Tibial nerve (tissue), 4 donors: Measurements from ENCODE around the gene CDKL2. TPM values are rescaled to one million over a fixed set of nuclear protein-coding genes. Genes with fewer than 3 reads are reported as not detected.
A peak's percentile ranks its signal among the peaks of the same experiment; 100 is the strongest.

Experiments used
- DNase-seq, 2 donors: peaks; one replicate each; pipeline ENCODE4 v3.0.0-alpha.2; 2019; ENCODE audit warnings: low spot score in 2 of 2
- H3K27ac ChIP-seq, 4 donors: fragments of 200-600 bp; sonication (generic) in 3 of 4; one replicate each; pipeline ENCODE4 v1.5.1; 2017 to 2019; ENCODE audit warnings: mild to moderate bottlenecking in 1 of 4
- H3K27me3 ChIP-seq, 2 donors: fragments of 200-600 bp; sonication (generic) in 1 of 2; one replicate each; pipeline versions ENCODE4 v1.5.1 to v1.6.0; 2017 to 2019
- H3K36me3 ChIP-seq, 3 donors: fragments of 200-600 bp; sonication (generic); one replicate each; pipeline ENCODE4 v1.5.1; 2018 to 2019
- H3K4me1 ChIP-seq, 4 donors: fragments of 200-600 bp; sonication (generic) in 3 of 4; one replicate each; pipeline ENCODE4 v1.5.1; 2017 to 2019
- H3K4me3 ChIP-seq, 4 donors: fragments of 200-600 bp; sonication (generic) in 3 of 4; one replicate each; pipeline ENCODE4 v1.5.1; 2017 to 2019; ENCODE audit warnings: mild to moderate bottlenecking in 1 of 4, moderate library complexity in 1 of 4
- H3K9me3 ChIP-seq, 4 donors: fragments of 200-600 bp; sonication (generic) in 3 of 4; one replicate each; pipeline ENCODE4 v1.5.1; 2017 to 2019
- EP300 ChIP-seq, 2 donors: sonication (generic); formaldehyde crosslinking; IDR thresholded peaks; one replicate each; pipeline ENCODE4 v1.6.1; 2017; ENCODE audit warnings: antibody characterized with exemption in 2 of 2, mild to moderate bottlenecking in 1 of 2
- POLR2A ChIP-seq, 2 donors: fragments of 450-650 bp; IDR thresholded peaks; one replicate each; pipeline ENCODE4 v1.6.1; 2017; ENCODE audit warnings: antibody characterized with exemption in 2 of 2, mild to moderate bottlenecking in 2 of 2, moderate library complexity in 2 of 2
- WGBS, 2 donors: methylation state at CpG; one replicate each; pipeline ENCODE4 v1.1.5; 2018; 5-methylcytosine and 5-hydroxymethylcytosine counted together
- total RNA-seq, 4 donors: library from RNA; depleted of rRNA; stranded (reverse); fragments of >200 nt; gene quantifications; one replicate each; pipeline ENCODE4 v1.1.0, GENCODE V29; 2016
- TF ChIP-seq, protein P1 (sequence below), 5 experiments: fragments of 200-600 bp in 3 of 5; fragments of 450-650 bp in 2 of 5; sonication (generic) in 3 of 5; IDR thresholded peaks; one replicate each; pipeline ENCODE4 v1.5.1; 2016 to 2019; ENCODE audit warnings: antibody characterized with exemption in 5 of 5, mild to moderate bottlenecking in 3 of 5, moderate library complexity in 2 of 5

The CDKL2 gene
- 1 to 10 TPM in 1 of 4 donors, under 1 TPM in 2, not detected in 1; 0.21 to 2.9 (median 0.66) TPM for total RNA-seq

DNA sequence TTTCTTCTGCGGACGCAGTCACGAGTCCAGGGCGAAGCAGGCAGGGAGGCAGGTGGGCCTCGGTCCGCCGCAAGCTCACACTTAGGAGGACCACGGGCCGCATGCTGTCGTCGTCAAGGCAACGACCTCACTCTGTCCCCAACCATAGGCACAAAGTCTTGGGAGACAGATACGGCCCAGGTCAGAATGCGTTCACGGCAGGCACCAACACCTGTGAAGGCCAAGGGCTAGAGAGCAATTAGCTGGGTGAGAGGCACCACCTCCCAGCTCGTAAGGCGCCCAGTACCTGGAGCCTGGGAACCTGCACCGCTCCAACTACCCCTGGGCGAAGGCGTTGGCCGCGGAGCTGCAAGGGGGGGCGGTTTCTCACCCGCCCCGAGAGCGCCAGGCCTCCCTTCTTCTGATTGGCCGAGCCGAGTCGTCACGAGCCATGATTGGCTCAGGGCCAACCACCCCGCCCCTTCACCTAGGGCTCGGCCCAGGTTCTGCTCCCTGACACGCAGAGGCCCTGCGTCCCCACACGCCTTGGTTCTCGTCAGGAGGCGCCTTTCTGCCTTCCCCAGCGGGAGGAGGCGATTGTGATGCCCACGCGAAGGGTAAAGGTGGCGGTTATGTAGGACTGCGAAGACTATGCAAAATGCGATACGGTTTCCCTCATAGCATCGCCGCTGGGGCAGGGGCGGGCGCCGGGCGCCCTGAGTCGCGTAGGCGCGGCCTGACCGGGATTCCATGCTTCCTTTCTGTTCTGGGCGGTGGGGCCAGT is at the start of gene CDKL2:
CDKL2 (minus strand) TSS at position 355 of the 763 bp plus-strand sequence. CDS start 4,540 bp downstream, outside the sequence.
- H3K27me3 ChIP-seq: no peaks in the 10 kb centered on the region
- H3K4me1 ChIP-seq: peaks cover 0 to 12% (median 8%) of the 10 kb centered on the region in 4 donors
- H3K9me3 ChIP-seq: no peaks in the 10 kb centered on the region
- peak within 1 kb of the TSS in 2 of 4 donors; percentile 29 to 53 for H3K27ac ChIP-seq
- TF ChIP-seq EP300 (IDR thresholded peaks at IDR 0.05) (peak in 1 of 2 donors; percentile 48), POLR2A (IDR thresholded peaks at IDR 0.05) (no peak)
- H3K36me3 ChIP-seq: no peaks in the 10 kb centered on the region
- peak within 1 kb of the TSS; percentile 41 to 86 (median 61) for H3K4me3 ChIP-seq
- peak; percentile 42 to 57 for DNase-seq
- WGBS, 2 donors: 2% methylated on average over 53 to 54 of the region's 57 CpGs

DNA sequence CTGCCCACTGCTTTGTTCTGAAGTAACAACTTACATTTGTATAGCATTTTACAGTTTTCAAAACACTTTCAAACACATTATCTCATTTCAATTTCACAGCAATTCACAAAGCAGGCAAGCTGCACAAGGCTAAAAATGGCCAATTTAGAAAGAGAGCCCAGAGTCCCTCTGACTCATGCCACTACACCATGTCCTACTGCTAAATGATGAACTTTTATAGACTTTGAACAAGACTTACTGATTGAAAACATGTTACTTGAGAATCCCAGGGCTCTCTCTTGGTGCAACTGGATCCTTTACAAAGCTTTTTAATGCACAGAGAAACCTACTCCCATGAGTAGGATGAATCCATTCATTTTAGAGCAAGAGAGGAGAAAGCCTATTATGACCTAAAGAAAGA is 48.6 kb upstream of the CDKL2 start:
- H3K4me3 ChIP-seq: no peak overlapping the region
- H3K36me3 ChIP-seq: no peaks in the 10 kb centered on the region
- no peaks in the 10 kb centered on the region for H3K9me3 ChIP-seq
- H3K27ac ChIP-seq: no peak overlapping the region
- no peaks in the 10 kb centered on the region for H3K27me3 ChIP-seq
- TF ChIP-seq POLR2A (IDR thresholded peaks at IDR 0.05) (no peak), EP300 (IDR thresholded peaks at IDR 0.05) (no peak)
- TF ChIP-seq, protein P1, sequence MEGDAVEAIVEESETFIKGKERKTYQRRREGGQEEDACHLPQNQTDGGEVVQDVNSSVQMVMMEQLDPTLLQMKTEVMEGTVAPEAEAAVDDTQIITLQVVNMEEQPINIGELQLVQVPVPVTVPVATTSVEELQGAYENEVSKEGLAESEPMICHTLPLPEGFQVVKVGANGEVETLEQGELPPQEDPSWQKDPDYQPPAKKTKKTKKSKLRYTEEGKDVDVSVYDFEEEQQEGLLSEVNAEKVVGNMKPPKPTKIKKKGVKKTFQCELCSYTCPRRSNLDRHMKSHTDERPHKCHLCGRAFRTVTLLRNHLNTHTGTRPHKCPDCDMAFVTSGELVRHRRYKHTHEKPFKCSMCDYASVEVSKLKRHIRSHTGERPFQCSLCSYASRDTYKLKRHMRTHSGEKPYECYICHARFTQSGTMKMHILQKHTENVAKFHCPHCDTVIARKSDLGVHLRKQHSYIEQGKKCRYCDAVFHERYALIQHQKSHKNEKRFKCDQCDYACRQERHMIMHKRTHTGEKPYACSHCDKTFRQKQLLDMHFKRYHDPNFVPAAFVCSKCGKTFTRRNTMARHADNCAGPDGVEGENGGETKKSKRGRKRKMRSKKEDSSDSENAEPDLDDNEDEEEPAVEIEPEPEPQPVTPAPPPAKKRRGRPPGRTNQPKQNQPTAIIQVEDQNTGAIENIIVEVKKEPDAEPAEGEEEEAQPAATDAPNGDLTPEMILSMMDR (IDR thresholded peaks at IDR 0.05): no peak
- peaks cover 0 to 5% (median under 1%) of the 10 kb centered on the region in 4 donors for H3K4me1 ChIP-seq
- DNase-seq: no peak

DNA sequence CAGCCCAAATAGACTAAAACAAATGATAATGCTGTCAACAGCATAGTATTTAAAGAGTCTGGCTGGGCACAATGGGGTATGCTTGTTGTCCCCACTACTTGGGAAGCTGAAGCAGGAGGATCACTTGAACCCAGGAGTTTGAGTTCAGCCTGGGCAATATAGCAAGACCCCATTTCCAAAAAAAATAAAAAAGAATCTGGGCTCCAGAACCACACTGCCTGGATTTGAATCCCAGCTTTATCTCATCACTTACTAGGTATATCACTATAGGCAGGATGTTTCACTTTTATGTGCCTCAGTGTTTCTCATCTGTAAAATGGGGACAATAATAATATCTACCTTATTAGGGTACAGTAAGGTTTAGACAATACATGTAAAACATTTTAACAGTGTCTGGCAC is 48.1 kb upstream of the CDKL2 start:
- no peak for TF ChIP-seq POLR2A (IDR thresholded peaks at IDR 0.05)
- TF ChIP-seq, protein P1 (IDR thresholded peaks at IDR 0.05): no peak
- no peak for TF ChIP-seq EP300 (IDR thresholded peaks at IDR 0.05)
- no peak for DNase-seq
- no peak overlapping the region for H3K27ac ChIP-seq
- peaks cover 0 to 6% (median 2%) of the 10 kb centered on the region in 4 donors for H3K4me1 ChIP-seq
- H3K27me3 ChIP-seq: no peaks in the 10 kb centered on the region
- no peaks in the 10 kb centered on the region for H3K36me3 ChIP-seq
- no peaks in the 10 kb centered on the region for H3K9me3 ChIP-seq
- H3K4me3 ChIP-seq: no peak overlapping the region

DNA sequence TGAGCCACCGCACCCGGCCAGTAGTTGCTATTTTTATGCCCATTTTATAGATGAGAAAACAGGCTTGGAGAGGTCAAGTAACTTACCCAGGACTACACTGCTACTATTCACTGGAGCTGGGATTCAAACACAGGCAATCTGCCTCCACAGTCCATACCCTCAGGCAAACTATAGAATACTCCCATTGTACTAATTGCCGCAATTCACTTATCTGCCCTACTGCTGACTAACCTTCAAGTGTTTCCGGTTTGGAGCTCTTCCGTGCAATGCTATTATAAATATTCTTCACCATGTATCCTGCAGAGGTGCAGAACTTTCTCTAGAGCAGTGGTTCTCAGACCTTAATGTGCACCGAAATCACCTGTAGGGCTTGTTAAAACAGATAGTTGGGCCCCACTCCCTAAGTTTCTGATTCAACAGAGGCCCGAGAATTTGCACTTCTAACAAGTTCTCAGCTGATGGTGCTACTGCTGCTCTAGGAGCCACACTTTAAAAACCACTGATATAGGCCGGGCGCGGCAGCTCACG is 44.7 kb upstream of the CDKL2 start:
- H3K9me3 ChIP-seq: no peaks in the 10 kb centered on the region
- 84 to 91% methylated on average over 11 of the region's 11 CpGs for WGBS, 2 donors
- DNase-seq: no peak

DNA sequence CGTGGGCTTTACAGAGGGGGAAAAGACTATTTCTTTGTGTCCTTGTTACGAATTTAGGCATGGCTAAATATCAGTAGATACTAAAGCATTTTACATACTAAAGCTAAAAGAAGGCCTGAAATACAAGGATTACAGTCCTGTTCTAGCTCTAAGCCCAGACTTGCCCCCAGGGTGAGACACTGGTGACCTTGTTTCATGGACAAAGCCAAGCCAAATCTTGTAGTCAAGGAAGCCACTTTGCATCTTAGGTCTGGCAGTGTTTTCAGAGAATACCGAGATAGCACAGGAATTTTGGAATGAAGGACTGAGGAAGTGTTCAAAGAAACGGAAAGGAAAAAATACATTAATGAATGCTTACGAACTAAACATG is 43.6 kb upstream of the CDKL2 start:
- Histone ChIP-seq H3K36me3 (no peaks in the 10 kb centered on the region), H3K9me3 (no peaks in the 10 kb centered on the region), H3K4me1 (peaks cover 0 to 37% (median 20%) of the 10 kb centered on the region in 4 donors), H3K27ac (peak overlapping the region; percentile 86 to 97 (median 92)), H3K27me3 (no peaks in the 10 kb centered on the region), H3K4me3 (peak overlapping the region; percentile 24 to 96 (median 91))
- TF ChIP-seq POLR2A (IDR thresholded peaks at IDR 0.05) (no peak), EP300 (IDR thresholded peaks at IDR 0.05) (no peak)
- TF ChIP-seq, protein P1 (IDR thresholded peaks at IDR 0.05): no peak
- 23 to 37% methylated on average over 5 of the region's 5 CpGs for WGBS, 2 donors
- DNase-seq: no peak

More for the DNA sequence above, 44.7 kb upstream of the CDKL2 start:
- TF ChIP-seq EP300 (IDR thresholded peaks at IDR 0.05): no peak
- Histone ChIP-seq H3K27me3 (no peaks in the 10 kb centered on the region), H3K36me3 (no peaks in the 10 kb centered on the region), H3K4me3 (no peak overlapping the region), H3K27ac (no peak overlapping the region), H3K4me1 (peaks cover 0 to 27% (median 18%) of the 10 kb centered on the region in 4 donors)
